ENCODE data around the gene MUS81.
"Not testable (repeated sequence)": the region's sequence is repeated elsewhere in the genome, so short reads cannot be mapped to it uniquely, and the experiment has no call there.

The MUS81 gene

GRCh38 chr11:65848693-65849092 lies 11.5 kb upstream of the MUS81 start:
- not testable (repeated sequence) for ATAC-seq

GRCh38 chr11:65849366-65849765 lies 10.9 kb upstream of the MUS81 start:
- ATAC-seq, result no peak

GRCh38 chr11:65849771-65850216 lies 10.4 kb upstream of the MUS81 start:
- no peak for ATAC-seq

- ATAC-seq, result no peak
These were observed 9.8 kb upstream of the MUS81 start for GRCh38 chr11:65850217-65851082.

- peak in 1 of 2 donors; percentile 25 for ATAC-seq
These were observed 9.1 kb upstream of the MUS81 start for GRCh38 chr11:65851083-65851579.

- ATAC-seq, result no peak
These were observed 8.3 kb upstream of the MUS81 start for GRCh38 chr11:65851811-65852507.

GRCh38 chr11:65852508-65853245 lies 7.6 kb upstream of the MUS81 start:
- ATAC-seq, result no peak

GRCh38 chr11:65853246-65853979 lies 6.8 kb upstream of the MUS81 start:
- ATAC-seq, result no peak

GRCh38 chr11:65854161-65854592 lies 6.1 kb upstream of the MUS81 start:
- ATAC-seq, result no peak

- no peak for ATAC-seq
These were observed 5.1 kb upstream of the MUS81 start for GRCh38 chr11:65854852-65855837.

GRCh38 chr11:65855927-65856363 lies 4.3 kb upstream of the MUS81 start:
- no peak for ATAC-seq

- peak in 1 of 2 donors; percentile 3 for ATAC-seq
These were observed 3.3 kb upstream of the MUS81 start for GRCh38 chr11:65856689-65857499.

- no peak for ATAC-seq
These were observed 2.8 kb upstream of the MUS81 start for GRCh38 chr11:65857500-65857852.

- peak; percentile 76 for ATAC-seq
These were observed 2.2 kb upstream of the MUS81 start, which contains the start of gene CFL1 for GRCh38 chr11:65857853-65858680. Gene CFL1 (minus strand): TSS chr11:65858180. CDS start chr11:65858099, 81 bp downstream.

GRCh38 chr11:65858681-65859087 lies 1.5 kb upstream of the MUS81 start:
- no peak for ATAC-seq

GRCh38 chr11:65859095-65859811 lies 980 bp upstream of the MUS81 start:
- peak; percentile 67 to 70 for ATAC-seq

GRCh38 chr11:65859812-65860277 lies 388 bp upstream of the MUS81 start:
- no peak for ATAC-seq

- ATAC-seq, result no peak
These were observed 902 bp downstream of the MUS81 start for GRCh38 chr11:65861165-65861505.
